ENCODE data around the gene NIPBL.

Gene NIPBL

DNA sequence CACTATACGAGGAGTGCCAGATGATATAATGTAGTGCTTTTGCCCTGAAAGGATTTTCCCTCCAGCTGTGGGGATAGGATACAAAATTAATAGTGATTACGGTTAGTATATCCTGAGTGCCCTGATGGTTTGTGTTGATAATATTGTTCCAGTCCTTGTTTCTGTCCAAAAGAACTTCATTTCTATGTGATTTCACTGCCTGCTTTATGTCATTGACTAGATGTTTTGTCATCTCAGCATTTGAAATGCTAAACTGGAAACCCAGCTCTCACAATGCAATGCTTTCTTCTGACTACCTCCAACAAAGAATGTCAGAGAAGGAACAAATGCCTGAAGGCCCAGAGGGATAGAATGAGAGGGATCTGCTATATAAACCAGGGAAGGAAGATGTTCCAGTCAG, 177.8 kb downstream of the NIPBL start:
- TF ChIP-seq GATA2 (IDR thresholded peaks at IDR 0.05; ENCODE audit: low read depth, low read length) (peak; percentile 50; the same call in 1 of the 2 replicates), GATA3 (IDR thresholded peaks at IDR 0.05; ENCODE audit: low read depth, low read length) (peak; percentile 53)

DNA sequence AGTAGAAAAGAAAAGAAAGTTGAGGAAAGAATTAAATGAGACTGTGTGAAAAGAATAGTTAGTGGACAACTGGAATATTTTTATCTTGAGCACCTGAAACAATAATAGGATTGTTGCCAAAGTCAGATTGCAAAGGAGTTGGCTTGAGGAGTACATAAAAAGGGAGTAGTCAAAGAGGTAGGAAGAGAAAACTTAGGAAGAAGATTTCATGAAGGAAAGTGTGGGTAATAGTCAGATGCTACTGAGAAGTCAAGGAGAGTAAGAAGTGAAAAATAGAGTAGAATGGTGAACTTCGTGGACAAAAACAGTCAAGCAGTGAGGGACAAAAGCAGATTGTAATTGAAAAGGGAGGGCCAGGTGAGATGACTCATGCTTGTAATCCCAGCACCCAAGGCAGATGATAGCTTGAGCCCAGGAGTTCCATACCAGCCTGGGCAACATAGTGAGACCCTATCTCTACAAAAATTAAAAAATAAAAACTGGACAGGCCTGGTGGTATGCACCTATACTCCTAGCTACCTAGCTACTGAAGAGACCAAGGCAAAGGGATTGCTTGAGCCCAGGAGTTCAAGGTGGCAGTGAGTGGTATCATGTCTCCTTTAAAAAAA, 178.9 kb downstream of the NIPBL start:
- TF ChIP-seq GATA2 (IDR thresholded peaks at IDR 0.05; ENCODE audit: low read depth, low read length) (no peak), GATA3 (IDR thresholded peaks at IDR 0.05; ENCODE audit: low read depth, low read length) (no peak)

- TF ChIP-seq GATA3 (IDR thresholded peaks at IDR 0.05; ENCODE audit: low read depth, low read length) (no peak), GATA2 (IDR thresholded peaks at IDR 0.05; ENCODE audit: low read depth, low read length) (no peak)
Observed at GRCh38 chr5:37056762-37057161, 180.2 kb downstream of the NIPBL start.

GRCh38 chr5:37060030-37060429, 183.5 kb downstream of the NIPBL start:
- TF ChIP-seq GATA3 (IDR thresholded peaks at IDR 0.05; ENCODE audit: low read depth, low read length) (no peak), GATA2 (IDR thresholded peaks at IDR 0.05; ENCODE audit: low read depth, low read length) (no peak)

- TF ChIP-seq GATA2 (IDR thresholded peaks at IDR 0.05; ENCODE audit: low read depth, low read length) (no peak), GATA3 (IDR thresholded peaks at IDR 0.05; ENCODE audit: low read depth, low read length) (no peak)
Observed at GRCh38 chr5:37063739-37064138, 187.2 kb downstream of the NIPBL start.

DNA sequence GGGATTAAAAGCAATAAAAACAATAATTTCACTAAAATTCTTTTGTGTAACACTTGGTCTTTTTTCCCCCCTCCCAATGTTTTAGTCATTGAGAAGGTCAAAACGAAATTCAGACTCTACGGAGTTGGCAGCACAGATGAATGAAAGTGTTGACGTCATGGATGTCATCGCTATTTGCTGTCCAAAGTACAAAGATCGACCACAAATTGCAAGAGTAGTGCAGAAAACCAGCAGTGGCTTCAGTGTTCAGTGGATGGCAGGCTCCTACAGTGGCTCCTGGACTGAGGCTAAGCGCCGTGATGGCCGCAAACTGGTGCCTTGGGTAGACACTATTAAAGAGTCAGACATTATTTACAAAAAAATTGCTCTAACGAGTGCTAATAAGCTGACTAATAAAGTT, 187.9 kb downstream of the NIPBL start:
- TF ChIP-seq GATA2 (IDR thresholded peaks at IDR 0.05; ENCODE audit: low read depth, low read length): no peak
- TF ChIP-seq GATA3 (IDR thresholded peaks at IDR 0.05; ENCODE audit: low read depth, low read length): no peak

- TF ChIP-seq GATA3 (IDR thresholded peaks at IDR 0.05; ENCODE audit: low read depth, low read length) (no peak), GATA2 (IDR thresholded peaks at IDR 0.05; ENCODE audit: low read depth, low read length) (no peak)
Observed at GRCh38 chr5:37071487-37071886, 194.9 kb downstream of the NIPBL start.

DNA sequence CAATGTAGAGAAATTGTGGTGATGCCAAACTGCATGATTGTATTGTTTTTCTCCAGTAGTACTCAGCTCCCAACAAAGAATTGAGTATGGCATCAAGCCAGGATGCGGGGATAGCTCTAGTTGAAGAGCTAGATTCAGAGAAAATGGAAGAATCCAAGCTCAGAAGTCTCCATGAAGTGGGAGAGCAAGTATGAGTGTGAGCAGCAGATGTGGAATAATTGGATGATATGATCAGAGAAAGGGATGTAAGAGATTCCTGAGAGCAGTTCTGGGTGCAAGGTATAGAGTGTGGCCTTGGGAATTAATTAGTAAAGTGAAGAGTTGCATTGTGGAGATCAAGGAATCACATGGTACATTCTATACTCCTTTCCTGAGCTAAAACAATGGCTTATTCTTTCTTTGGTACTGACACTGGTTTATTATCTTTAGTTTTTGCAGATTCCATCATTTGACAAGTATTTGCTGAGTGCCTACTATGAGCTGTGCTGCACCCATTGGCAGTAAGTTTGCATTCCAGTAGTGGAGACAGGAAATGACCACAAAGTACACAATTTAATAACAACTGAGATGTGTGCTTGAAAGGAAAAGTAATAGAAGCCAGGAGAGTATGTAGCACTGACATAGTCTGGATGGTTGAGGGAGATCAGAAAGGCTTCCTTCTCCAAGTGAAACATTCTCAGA, 195.5 kb downstream of the NIPBL start:
- TF ChIP-seq GATA3 (IDR thresholded peaks at IDR 0.05; ENCODE audit: low read depth, low read length): no peak
- TF ChIP-seq GATA2 (IDR thresholded peaks at IDR 0.05; ENCODE audit: low read depth, low read length): no peak

DNA sequence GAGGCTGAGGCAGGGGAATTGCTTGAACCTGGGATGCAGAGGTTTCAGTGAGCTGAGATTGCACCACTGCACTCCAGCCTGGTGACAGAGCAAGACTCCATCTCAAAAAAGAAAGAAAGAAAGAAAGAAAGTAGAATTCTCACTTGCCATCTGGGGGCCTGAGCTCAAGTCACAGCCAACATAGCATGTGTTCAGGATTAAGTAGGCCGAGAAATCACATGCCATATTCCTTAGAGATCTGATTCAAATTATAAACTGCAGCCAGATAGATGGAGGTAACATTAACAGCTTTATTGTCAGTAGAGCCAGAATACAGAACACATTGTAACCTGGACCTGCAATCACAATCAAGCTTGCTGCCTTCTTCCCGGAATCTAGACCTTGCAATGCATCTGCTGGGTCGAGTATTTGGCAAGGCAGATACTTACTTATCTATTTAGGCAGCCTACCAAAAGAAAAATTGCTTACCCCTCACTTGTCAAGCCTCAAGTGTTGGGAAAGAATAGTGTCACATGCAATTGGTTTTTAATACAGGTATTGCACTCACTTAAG, 198.9 kb downstream of the NIPBL start:
- TF ChIP-seq GATA2 (IDR thresholded peaks at IDR 0.05; ENCODE audit: low read depth, low read length) (no peak), GATA3 (IDR thresholded peaks at IDR 0.05; ENCODE audit: low read depth, low read length) (no peak)

DNA sequence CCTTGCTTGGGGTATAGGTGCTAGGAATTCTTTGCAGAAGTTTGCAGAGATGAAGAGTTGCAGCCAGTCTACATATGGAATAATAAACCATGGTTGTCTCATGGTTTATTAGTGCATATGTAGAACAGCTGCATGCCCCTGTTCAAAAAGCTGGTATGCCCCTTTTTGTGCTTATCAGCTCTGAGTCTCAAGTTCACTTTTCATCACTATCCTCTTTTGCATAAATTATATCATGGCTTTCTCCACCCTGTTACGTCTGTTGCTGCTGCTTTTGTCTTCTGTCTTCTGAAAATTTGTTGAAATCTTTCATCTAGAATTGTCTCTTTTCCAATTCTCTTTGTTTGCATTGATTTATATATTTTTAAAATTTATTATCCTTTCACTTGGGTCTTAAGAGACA, 200.6 kb downstream of the NIPBL start:
- TF ChIP-seq GATA2 (IDR thresholded peaks at IDR 0.05; ENCODE audit: low read depth, low read length) (no peak), GATA3 (IDR thresholded peaks at IDR 0.05; ENCODE audit: low read depth, low read length) (no peak)

DNA sequence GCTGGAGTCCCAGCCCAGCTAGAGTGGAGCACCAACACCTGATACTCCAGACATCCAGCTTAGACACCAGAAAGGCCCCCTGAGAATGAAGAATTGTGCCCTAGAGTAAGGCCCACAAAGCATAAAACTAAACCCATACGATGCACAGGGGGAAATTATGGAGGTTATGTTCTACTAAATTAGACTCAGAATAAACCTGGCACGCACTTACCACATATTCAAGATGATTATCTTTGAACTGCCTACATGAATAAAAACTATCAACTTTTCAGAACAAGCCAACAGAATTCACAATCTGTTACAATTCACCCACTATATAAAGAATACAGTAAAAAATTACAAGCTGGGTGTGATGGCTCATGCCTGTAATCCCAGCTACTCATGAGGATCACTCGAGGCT, 204.1 kb downstream of the NIPBL start:
- TF ChIP-seq GATA3 (IDR thresholded peaks at IDR 0.05; ENCODE audit: low read depth, low read length): no peak
- no peak for TF ChIP-seq GATA2 (IDR thresholded peaks at IDR 0.05; ENCODE audit: low read depth, low read length)

GRCh38 chr5:37082977-37083376, 206.4 kb downstream of the NIPBL start:
- peak; percentile 65 for TF ChIP-seq GATA2 (IDR thresholded peaks at IDR 0.05; ENCODE audit: low read depth, low read length)

DNA sequence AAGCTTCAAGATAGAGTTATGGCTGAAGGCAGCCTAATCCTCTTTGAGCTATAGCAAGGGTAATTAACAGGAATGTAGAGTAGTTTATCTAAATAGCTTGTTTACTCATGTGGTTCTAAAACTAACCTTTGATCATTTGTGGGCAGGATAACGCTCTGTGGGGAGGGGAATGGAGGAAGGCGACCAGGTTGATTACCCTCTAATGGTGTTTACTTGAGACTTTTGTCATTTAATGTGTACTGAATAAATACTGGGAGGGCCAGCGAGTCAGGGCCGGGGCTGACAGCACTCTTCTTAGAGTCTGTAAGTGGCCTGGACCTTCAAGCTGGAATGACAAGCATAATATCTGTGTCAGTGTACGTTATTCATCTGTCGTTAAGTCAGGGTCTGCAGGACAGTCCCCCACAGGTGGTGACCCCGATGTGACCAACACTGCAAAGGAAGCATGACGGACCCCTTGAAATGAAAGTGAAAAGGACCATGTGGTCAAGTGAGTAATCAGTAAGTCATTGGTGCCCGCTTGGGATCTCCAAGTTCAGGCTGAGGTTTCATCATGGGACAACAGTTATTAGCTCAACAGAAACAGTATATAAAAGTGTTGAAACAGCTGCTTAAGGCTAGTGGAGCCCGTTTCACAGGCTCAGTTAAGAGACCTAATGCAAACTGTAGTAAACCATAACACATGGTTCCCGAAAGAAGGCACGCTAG, 210.1 kb downstream of the NIPBL start:
- TF ChIP-seq GATA2 (IDR thresholded peaks at IDR 0.05; ENCODE audit: low read depth, low read length): no peak
- no peak for TF ChIP-seq GATA3 (IDR thresholded peaks at IDR 0.05; ENCODE audit: low read depth, low read length)

DNA sequence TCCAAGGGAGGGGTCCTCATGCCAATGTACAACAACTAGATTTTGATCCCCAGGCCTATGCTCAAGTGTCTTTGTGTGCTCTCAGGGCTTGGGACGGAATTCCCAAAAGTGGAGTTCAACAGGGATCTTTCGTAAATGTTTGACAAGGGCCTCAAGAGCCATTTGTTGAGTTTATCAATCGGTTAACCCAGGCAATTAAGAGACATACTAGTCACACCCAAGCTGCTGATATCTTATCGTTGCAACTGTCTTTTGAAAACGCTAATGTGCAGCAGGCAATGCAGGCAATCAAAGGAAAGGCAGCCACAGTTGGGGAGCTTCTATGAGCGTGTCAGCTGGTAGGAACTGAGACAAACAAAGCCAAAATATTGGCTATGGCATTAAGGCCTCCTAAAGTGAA, 211.4 kb downstream of the NIPBL start:
- TF ChIP-seq GATA2 (IDR thresholded peaks at IDR 0.05; ENCODE audit: low read depth, low read length) (no peak), GATA3 (IDR thresholded peaks at IDR 0.05; ENCODE audit: low read depth, low read length) (no peak)

Data from SH-SY5Y (cell line).